Neural cell (in vitro differentiated cells): ENCODE data around the gene CSTB. TPM values are rescaled to one million over a fixed set of nuclear protein-coding genes. Genes with fewer than 3 reads are reported as not detected.

ENCODE experiments used
- H2AFZ ChIP-seq: fragments of 200-600, 300-800 bp; sonication (generic), shearing (Covaris generic); 2 replicates; pipeline ENCODE4 v1.6.0; 2014; ENCODE audit warnings: low read depth, mild to moderate bottlenecking, antibody characterized with exemption, low read length, moderate library complexity
- H3F3A ChIP-seq: fragments of 200-600 bp; shearing (Covaris generic); 2 replicates; pipeline ENCODE4 v1.6.1; 2016; ENCODE audit warnings: mild to moderate bottlenecking, moderate library complexity, mixed read lengths, antibody characterized with exemption, low read length; ENCODE audit not compliant: insufficient read depth, poor library complexity, severe bottlenecking
- H3K27ac ChIP-seq: fragments of 200-600, 300-800 bp; sonication (generic), shearing (Covaris generic); 2 replicates; pipeline ENCODE4 v1.5.1; 2014; ENCODE audit warnings: mild to moderate bottlenecking, low read length, moderate library complexity
- H3K27me3 ChIP-seq: fragments of 300-800, 200-600 bp; sonication (generic), shearing (Covaris generic); 2 replicates; pipeline ENCODE4 v1.6.0; 2014; ENCODE audit warnings: mild to moderate bottlenecking, low read depth, low read length, moderate library complexity; ENCODE audit not compliant: insufficient read depth
- H3K36me3 ChIP-seq: fragments of 300-800, 200-600 bp; sonication (generic), shearing (Covaris generic); 2 replicates; pipeline ENCODE4 v1.5.1; 2014; ENCODE audit warnings: mild to moderate bottlenecking, antibody characterized with exemption, low read length, moderate library complexity; ENCODE audit not compliant: insufficient read depth
- H3K4me2 ChIP-seq: fragments of 300-800, 200-600 bp; sonication (generic), shearing (Covaris generic); 2 replicates; pipeline ENCODE4 v1.6.0; 2014; ENCODE audit warnings: mild to moderate bottlenecking, low read length
- H3K4me3 ChIP-seq: fragments of 300-800, 200-600 bp; sonication (generic), shearing (Covaris generic); 2 replicates; pipeline ENCODE4 v1.5.1; 2014; ENCODE audit warnings: mild to moderate bottlenecking, low read length, moderate library complexity
- H3K79me2 ChIP-seq: fragments of 200-600 bp; shearing (Covaris generic); replicated peaks from 2 replicates; pipeline ENCODE4 v1.6.0; 2014; ENCODE audit warnings: mild to moderate bottlenecking, low read length, moderate library complexity; ENCODE audit not compliant: insufficient read depth
- H3K9ac ChIP-seq: fragments of 300-800, 200-600 bp; sonication (generic), shearing (Covaris generic); 2 replicates; pipeline ENCODE4 v1.6.1; 2016; ENCODE audit warnings: mild to moderate bottlenecking, low read length, mixed read lengths
- H3K9me2 ChIP-seq: fragments of 200-600 bp; shearing (Covaris generic); 2 replicates; pipeline ENCODE4 v1.6.1; 2016; ENCODE audit warnings: mild to moderate bottlenecking, low read length, mixed read lengths; ENCODE audit not compliant: insufficient read depth
- H3K9me3 ChIP-seq: fragments of 200-600, 300-800 bp; sonication (generic), shearing (Covaris generic); 2 replicates; pipeline ENCODE4 v1.6.1; 2016; ENCODE audit warnings: mild to moderate bottlenecking, mixed run types, low read length, moderate library complexity, mixed read lengths
- H4K20me1 ChIP-seq: fragments of 200-600 bp; shearing (Covaris generic); 2 replicates; pipeline ENCODE4 v1.6.1; 2016; ENCODE audit warnings: mild to moderate bottlenecking, mixed run types; ENCODE audit not compliant: insufficient read depth
- EP300 ChIP-seq: fragments of 450-650 bp; conservative IDR thresholded peaks from 2 replicates; pipeline ENCODE4 v1.6.1; 2014; ENCODE audit warnings: antibody characterized with exemption, mild to moderate bottlenecking, moderate library complexity; ENCODE audit not compliant: poor library complexity, severe bottlenecking
- EZH2 ChIP-seq: fragments of 200-600, 300-800 bp; shearing (Covaris generic), sonication (generic); IDR thresholded peaks from 2 replicates; pipeline ENCODE4 v1.6.1; 2014; ENCODE audit warnings: antibody characterized with exemption, low read length, borderline replicate concordance, mild to moderate bottlenecking; ENCODE audit not compliant: insufficient read depth, poor library complexity, severe bottlenecking
- MXI1 ChIP-seq: fragments of 450-650 bp; conservative IDR thresholded peaks from 2 replicates; pipeline ENCODE4 v1.6.1; 2014; ENCODE audit warnings: antibody characterized with exemption, mild to moderate bottlenecking; ENCODE audit not compliant: poor library complexity, severe bottlenecking
- POLR2AphosphoS5 ChIP-seq: IDR thresholded peaks from 2 replicates; pipeline ENCODE4 v1.6.1; 2012
- RAD21 ChIP-seq: fragments of 450-650 bp; conservative IDR thresholded peaks from 2 replicates; pipeline ENCODE4 v1.6.1; 2014; ENCODE audit warnings: antibody characterized with exemption, mild to moderate bottlenecking, moderate library complexity
- SMC3 ChIP-seq: fragments of 450-650 bp; conservative IDR thresholded peaks from 2 replicates; pipeline ENCODE4 v1.6.1; 2014; ENCODE audit warnings: antibody characterized with exemption, mild to moderate bottlenecking, moderate library complexity; ENCODE audit not compliant: poor library complexity
- TAF1 ChIP-seq: IDR thresholded peaks from 2 replicates; pipeline ENCODE4 v1.6.1; 2012; ENCODE audit warnings: low read depth
- polyA plus RNA-seq: library from polyadenylated mRNA; depleted of rRNA; stranded (reverse); fragments of >200 nt; gene quantifications from 2 replicates; pipeline ENCODE4 v1.2.3, GENCODE V29; 2014
- TF ChIP-seq, protein P1 (sequence below): IDR thresholded peaks from 2 replicates; pipeline ENCODE4 v1.6.1; 2012; ENCODE audit warnings: borderline replicate concordance
- TF ChIP-seq, protein P2 (sequence below): fragments of 450-650 bp; IDR thresholded peaks from 2 replicates; pipeline ENCODE4 v1.5.1; 2014; ENCODE audit warnings: antibody characterized with exemption, mild to moderate bottlenecking, moderate library complexity; ENCODE audit not compliant: poor library complexity, severe bottlenecking

CSTB gene
- polyA plus RNA-seq, 1 donor from 2014 or later = 9.7 TPM

GRCh38 chr21:43818685-43819084 is 42.6 kb upstream of the CSTB start:
- Histone ChIP-seq H3K27me3 (no peaks in the 10 kb centered on the region), H3K9me3 (no peaks in the 10 kb centered on the region), H3F3A (no peaks in the 10 kb centered on the region), H3K9me2 (no peaks in the 10 kb centered on the region), H2AFZ (no peak overlapping the region), H3K27ac (no peak overlapping the region), H3K4me3 (no peak overlapping the region), H3K36me3 (no peaks in the 10 kb centered on the region), H4K20me1 (no peaks in the 10 kb centered on the region), H3K4me2 (no peak overlapping the region), H3K9ac (no peak overlapping the region), H3K79me2 (no peaks in the 10 kb centered on the region)
- TF ChIP-seq, protein P1, sequence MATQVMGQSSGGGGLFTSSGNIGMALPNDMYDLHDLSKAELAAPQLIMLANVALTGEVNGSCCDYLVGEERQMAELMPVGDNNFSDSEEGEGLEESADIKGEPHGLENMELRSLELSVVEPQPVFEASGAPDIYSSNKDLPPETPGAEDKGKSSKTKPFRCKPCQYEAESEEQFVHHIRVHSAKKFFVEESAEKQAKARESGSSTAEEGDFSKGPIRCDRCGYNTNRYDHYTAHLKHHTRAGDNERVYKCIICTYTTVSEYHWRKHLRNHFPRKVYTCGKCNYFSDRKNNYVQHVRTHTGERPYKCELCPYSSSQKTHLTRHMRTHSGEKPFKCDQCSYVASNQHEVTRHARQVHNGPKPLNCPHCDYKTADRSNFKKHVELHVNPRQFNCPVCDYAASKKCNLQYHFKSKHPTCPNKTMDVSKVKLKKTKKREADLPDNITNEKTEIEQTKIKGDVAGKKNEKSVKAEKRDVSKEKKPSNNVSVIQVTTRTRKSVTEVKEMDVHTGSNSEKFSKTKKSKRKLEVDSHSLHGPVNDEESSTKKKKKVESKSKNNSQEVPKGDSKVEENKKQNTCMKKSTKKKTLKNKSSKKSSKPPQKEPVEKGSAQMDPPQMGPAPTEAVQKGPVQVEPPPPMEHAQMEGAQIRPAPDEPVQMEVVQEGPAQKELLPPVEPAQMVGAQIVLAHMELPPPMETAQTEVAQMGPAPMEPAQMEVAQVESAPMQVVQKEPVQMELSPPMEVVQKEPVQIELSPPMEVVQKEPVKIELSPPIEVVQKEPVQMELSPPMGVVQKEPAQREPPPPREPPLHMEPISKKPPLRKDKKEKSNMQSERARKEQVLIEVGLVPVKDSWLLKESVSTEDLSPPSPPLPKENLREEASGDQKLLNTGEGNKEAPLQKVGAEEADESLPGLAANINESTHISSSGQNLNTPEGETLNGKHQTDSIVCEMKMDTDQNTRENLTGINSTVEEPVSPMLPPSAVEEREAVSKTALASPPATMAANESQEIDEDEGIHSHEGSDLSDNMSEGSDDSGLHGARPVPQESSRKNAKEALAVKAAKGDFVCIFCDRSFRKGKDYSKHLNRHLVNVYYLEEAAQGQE = no peak

DNA sequence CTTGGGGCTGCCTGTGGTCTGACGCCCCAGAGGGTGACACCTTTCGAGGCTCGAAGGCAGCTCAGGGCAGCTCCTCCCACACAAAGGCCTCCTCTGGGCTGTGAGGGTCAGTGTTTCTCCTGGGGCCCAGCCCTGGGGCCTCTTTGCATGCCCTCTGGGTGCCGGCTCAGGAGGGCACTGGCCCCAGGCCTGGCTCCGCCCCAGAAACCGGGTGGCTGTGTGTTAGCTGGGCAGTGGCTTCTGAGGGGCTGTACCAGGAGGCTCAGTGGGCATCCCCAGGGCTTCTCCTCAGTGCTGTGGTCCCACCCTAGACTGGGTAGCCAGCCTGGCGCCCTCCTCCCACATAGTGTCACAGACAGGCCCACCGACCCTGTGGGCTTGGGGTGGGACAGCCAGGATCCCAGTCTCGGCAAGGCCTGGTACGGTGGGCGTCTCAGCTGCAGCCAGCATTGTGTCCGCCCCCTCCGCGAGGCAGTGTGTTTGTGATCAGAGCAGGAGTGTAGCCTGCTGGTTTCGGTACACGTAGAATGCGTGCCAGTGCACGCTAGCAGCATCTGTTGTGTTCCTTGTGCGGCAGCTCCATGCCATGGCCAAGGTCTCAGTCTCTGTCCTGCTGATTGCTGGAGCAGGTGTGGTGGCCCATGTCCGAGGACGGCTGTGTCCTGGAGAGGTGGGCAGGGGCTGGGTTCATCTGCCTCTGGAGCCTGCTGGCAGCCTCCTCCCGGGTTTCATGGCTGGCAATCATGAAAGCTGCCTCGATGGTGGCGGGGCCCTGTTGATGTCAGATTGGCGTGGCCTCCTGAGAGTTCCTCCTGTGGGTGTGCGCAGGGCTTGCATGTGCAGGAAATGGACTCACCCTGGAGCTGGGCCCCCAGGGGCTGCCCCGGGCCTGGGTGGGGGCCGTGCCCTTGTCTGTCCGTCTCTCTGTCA is 41.3 kb upstream of the CSTB start:
- H3K9me3 ChIP-seq = no peaks in the 10 kb centered on the region
- H3F3A ChIP-seq = no peaks in the 10 kb centered on the region
- H3K36me3 ChIP-seq = no peaks in the 10 kb centered on the region
- H2AFZ ChIP-seq = no peak overlapping the region
- H3K4me3 ChIP-seq = no peak overlapping the region
- H3K4me2 ChIP-seq = no peak overlapping the region
- no peaks in the 10 kb centered on the region for H3K9me2 ChIP-seq
- no peaks in the 10 kb centered on the region for H3K27me3 ChIP-seq
- H3K9ac ChIP-seq = no peak overlapping the region
- H3K27ac ChIP-seq = no peak overlapping the region
- H3K79me2 ChIP-seq = no peaks in the 10 kb centered on the region
- no peaks in the 10 kb centered on the region for H4K20me1 ChIP-seq
- no peak for TF ChIP-seq EP300
- no peak for TF ChIP-seq RAD21
- TF ChIP-seq, protein P2, sequence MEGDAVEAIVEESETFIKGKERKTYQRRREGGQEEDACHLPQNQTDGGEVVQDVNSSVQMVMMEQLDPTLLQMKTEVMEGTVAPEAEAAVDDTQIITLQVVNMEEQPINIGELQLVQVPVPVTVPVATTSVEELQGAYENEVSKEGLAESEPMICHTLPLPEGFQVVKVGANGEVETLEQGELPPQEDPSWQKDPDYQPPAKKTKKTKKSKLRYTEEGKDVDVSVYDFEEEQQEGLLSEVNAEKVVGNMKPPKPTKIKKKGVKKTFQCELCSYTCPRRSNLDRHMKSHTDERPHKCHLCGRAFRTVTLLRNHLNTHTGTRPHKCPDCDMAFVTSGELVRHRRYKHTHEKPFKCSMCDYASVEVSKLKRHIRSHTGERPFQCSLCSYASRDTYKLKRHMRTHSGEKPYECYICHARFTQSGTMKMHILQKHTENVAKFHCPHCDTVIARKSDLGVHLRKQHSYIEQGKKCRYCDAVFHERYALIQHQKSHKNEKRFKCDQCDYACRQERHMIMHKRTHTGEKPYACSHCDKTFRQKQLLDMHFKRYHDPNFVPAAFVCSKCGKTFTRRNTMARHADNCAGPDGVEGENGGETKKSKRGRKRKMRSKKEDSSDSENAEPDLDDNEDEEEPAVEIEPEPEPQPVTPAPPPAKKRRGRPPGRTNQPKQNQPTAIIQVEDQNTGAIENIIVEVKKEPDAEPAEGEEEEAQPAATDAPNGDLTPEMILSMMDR = no peak
- no peak for TF ChIP-seq EZH2
- TF ChIP-seq, protein P1 = no peak
- TF ChIP-seq POLR2AphosphoS5 = no peak
- TF ChIP-seq SMC3 = no peak
- TF ChIP-seq MXI1 = no peak
- TF ChIP-seq TAF1 = no peak
